ENCODE measurements around the gene NOM1.

DNA sequence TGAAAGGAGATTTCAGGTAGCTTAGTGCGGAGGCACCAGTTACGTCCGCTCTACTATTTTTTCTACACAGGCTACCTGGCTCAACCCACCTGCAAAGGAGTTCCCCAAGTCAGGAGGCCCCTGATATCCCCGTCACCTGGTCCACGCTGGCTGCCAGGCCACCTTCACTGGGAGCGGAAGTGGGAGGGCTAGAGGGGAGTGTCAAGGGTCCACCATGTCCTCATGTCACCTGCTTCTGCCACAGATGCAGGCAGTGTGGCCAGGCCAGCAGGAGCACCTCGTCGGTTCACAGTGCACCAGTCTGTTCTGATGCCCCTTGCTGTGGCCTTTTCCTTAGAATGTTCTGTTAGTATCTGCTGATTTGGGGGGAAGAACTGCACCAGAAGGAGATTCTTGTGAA lies 16.9 kb downstream of the NOM1 start:
- TF ChIP-seq, protein P1, sequence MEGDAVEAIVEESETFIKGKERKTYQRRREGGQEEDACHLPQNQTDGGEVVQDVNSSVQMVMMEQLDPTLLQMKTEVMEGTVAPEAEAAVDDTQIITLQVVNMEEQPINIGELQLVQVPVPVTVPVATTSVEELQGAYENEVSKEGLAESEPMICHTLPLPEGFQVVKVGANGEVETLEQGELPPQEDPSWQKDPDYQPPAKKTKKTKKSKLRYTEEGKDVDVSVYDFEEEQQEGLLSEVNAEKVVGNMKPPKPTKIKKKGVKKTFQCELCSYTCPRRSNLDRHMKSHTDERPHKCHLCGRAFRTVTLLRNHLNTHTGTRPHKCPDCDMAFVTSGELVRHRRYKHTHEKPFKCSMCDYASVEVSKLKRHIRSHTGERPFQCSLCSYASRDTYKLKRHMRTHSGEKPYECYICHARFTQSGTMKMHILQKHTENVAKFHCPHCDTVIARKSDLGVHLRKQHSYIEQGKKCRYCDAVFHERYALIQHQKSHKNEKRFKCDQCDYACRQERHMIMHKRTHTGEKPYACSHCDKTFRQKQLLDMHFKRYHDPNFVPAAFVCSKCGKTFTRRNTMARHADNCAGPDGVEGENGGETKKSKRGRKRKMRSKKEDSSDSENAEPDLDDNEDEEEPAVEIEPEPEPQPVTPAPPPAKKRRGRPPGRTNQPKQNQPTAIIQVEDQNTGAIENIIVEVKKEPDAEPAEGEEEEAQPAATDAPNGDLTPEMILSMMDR (IDR thresholded peaks at IDR 0.05) = no peak
- TF ChIP-seq POLR2A (IDR thresholded peaks at IDR 0.05; ENCODE audit: low read depth) (no peak), POLR2AphosphoS5 (IDR thresholded peaks at IDR 0.05) (no peak), EP300 (IDR thresholded peaks at IDR 0.05) (no peak)

All from esophagus muscularis mucosa (tissue), 4 donors.